Muscle of leg (tissue), 11 donors: Measurements from ENCODE around the gene NUDT9. TPM values are rescaled to one million over a fixed set of nuclear protein-coding genes. Genes with fewer than 3 reads are reported as not detected.
"Not testable (repeated sequence)": the region's sequence is repeated elsewhere in the genome, so short reads cannot be mapped to it uniquely, and the experiment has no call there.

Experiments used
- DNase-seq: peaks from one replicate; pipeline ENCODE4 v3.0.0; 2013
- H3K27ac ChIP-seq: one replicate; pipeline ENCODE4 v1.5.1; 2013; ENCODE audit warnings: mild to moderate bottlenecking, low read length, control low read depth
- H3K27me3 ChIP-seq: one replicate; pipeline ENCODE4 v1.6.1; 2013; ENCODE audit warnings: low read length; ENCODE audit not compliant: control insufficient read depth, insufficient read depth
- H3K36me3 ChIP-seq: one replicate; pipeline ENCODE4 v1.6.1; 2013; ENCODE audit warnings: low read length; ENCODE audit not compliant: control insufficient read depth, insufficient read depth
- H3K4me1 ChIP-seq: one replicate; pipeline ENCODE4 v1.6.1; 2013; ENCODE audit warnings: low read length; ENCODE audit not compliant: control insufficient read depth, insufficient read depth
- H3K4me3 ChIP-seq: one replicate; pipeline ENCODE4 v1.5.1; 2013; ENCODE audit warnings: low read length, control low read depth
- H3K9me3 ChIP-seq: replicated peaks from 2 replicates; pipeline ENCODE4 v1.6.1; 2013; ENCODE audit warnings: low read depth, low read length; ENCODE audit not compliant: control insufficient read depth
- WGBS: methylation state at CpG from one replicate; pipeline ENCODE4 v1.1.5; 2013; ENCODE audit warnings: missing lambda C conversion rate; ENCODE audit not compliant: insufficient coverage; 5-methylcytosine and 5-hydroxymethylcytosine counted together
- polyA plus RNA-seq, 8 donors: library from polyadenylated mRNA; unstranded; fragments of 120-200 nt; gene quantifications; one replicate each; pipeline versions ENCODE4 v1.2.1 to v1.2.3, GENCODE V29; 2013; ENCODE audit warnings: inconsistent platforms in 1 of 8, low replicate concordance in 1 of 8; ENCODE audit not compliant: insufficient read length in 8 of 8, insufficient read depth in 1 of 8
- total RNA-seq: library from RNA; stranded (reverse); fragments of 120-200 nt; gene quantifications from one replicate; pipeline ENCODE4 v1.2.4, GENCODE V29; 2013

The NUDT9 gene
- total and polyA plus RNA-seq, 9 donors = 10.7 to 35.7 (median 28.7) TPM

DNA sequence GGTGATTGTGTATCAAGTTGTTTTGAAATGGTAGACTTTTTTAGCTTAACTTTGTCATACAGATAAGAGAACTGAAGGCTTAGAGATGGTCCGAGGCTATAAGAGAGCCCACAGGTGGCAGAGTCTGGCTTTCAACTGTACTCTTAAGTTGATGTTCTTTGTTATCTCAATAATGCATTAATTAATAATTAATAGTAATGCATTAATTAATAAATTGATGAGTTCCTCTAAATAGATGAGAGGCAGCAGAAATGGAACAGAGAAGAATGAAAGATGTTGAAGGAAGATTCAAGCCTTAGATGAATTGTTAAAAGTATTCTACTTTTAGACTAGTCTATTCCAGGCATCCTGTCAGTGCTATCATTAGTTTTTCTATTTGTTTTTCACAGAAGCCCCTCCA is 22.4 kb downstream of the NUDT9 start:
- Histone ChIP-seq H3K27me3 (no peaks in the 10 kb centered on the region), H3K36me3 (peaks cover 9% of the 10 kb centered on the region), H3K4me3 (no peak overlapping the region), H3K9me3 (no peaks in the 10 kb centered on the region), H3K27ac (no peak overlapping the region), H3K4me1 (no peaks in the 10 kb centered on the region)
- DNase-seq = no peak
- no CpG with 5 or more reads among the region's 1 CpG for WGBS

DNA sequence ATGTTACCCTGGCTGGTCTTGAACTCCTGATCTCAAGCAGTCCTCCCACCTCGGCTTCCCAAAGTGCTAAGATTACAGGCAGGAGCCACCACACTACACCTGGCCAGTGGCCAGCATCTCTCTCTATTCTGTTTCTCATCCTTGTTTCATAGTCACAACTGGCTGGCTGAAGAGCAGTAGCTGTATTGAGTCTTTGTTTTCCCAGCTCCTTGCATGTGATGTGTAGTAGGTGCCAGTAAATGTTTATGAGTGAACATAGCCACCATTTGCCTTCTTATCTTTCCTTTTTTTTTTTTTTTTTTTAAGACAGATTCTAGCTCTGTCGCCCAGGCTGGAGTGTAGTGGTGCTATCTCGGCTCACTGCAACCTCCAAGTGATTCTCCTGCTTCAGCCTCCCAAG is 23.6 kb downstream of the NUDT9 start:
- no peak overlapping the region for H3K4me3 ChIP-seq
- no peaks in the 10 kb centered on the region for H3K27me3 ChIP-seq
- WGBS = no CpG with 5 or more reads among the region's 3 CpGs
- no peak overlapping the region for H3K27ac ChIP-seq
- no peaks in the 10 kb centered on the region for H3K4me1 ChIP-seq
- H3K9me3 ChIP-seq = no peaks in the 10 kb centered on the region
- H3K36me3 ChIP-seq = peaks cover 9% of the 10 kb centered on the region
- DNase-seq = no peak

DNA sequence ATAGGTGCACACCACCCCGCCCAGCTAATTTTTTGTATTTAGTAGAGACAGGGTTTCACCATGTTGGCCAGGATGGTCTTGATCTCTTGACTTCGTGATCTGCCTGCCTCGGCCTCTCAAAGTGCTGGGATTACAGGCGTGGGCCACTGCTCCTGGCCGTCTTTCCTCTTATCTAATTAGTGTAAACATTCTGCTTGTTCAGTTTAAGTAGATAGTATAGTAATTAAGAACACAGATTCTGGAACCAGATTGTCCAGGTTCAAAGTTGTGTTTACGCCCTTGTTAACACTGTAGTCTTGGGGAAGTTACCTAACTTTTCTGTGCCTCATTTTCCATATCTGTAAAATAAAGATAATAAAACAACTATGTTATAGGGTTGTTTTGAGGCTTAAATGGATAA is 24.0 kb downstream of the NUDT9 start:
- not testable (repeated sequence) for H3K4me1 ChIP-seq, H3K27me3 ChIP-seq, H3K36me3 ChIP-seq, H3K9me3 ChIP-seq, H3K27ac ChIP-seq, H3K4me3 ChIP-seq, DNase-seq
- WGBS = no CpG with 5 or more reads among the region's 6 CpGs

GRCh38 chr4:87451537-87451936 is 29.2 kb downstream of the NUDT9 start:
- DNase-seq = no peak

DNA sequence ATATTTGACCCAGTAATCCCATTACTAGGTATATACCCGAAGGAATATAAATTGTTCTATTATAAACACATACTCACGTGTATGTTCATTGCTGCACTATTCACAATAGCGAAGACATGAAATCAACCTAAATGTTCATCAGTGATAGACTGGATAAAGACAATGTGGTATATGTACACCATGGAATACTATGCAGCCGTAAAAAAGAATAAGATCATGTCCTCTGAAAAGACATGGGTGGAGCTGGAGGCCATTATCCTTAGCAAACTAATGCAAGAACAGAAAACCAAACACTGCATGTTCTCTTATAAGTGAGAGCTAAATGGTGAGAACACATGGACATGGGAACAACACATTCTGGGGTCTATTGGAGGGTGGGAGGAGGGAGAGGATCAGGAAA is 36.5 kb downstream of the NUDT9 start:
- WGBS = no CpG with 5 or more reads among the region's 4 CpGs
- H3K9me3 ChIP-seq = no peaks in the 10 kb centered on the region
- H3K36me3 ChIP-seq = peaks cover 10% of the 10 kb centered on the region
- H3K27me3 ChIP-seq = no peaks in the 10 kb centered on the region
- DNase-seq = no peak
- H3K27ac ChIP-seq = no peak overlapping the region
- H3K4me1 ChIP-seq = no peaks in the 10 kb centered on the region
- H3K4me3 ChIP-seq = no peak overlapping the region

More at GRCh38 chr4:87451537-87451936, 29.2 kb downstream of the NUDT9 start:
- Histone ChIP-seq H3K36me3 (peaks cover 10% of the 10 kb centered on the region), H3K9me3 (no peaks in the 10 kb centered on the region), H3K27ac (no peak overlapping the region), H3K4me1 (no peaks in the 10 kb centered on the region), H3K27me3 (no peaks in the 10 kb centered on the region), H3K4me3 (no peak overlapping the region)

DNA sequence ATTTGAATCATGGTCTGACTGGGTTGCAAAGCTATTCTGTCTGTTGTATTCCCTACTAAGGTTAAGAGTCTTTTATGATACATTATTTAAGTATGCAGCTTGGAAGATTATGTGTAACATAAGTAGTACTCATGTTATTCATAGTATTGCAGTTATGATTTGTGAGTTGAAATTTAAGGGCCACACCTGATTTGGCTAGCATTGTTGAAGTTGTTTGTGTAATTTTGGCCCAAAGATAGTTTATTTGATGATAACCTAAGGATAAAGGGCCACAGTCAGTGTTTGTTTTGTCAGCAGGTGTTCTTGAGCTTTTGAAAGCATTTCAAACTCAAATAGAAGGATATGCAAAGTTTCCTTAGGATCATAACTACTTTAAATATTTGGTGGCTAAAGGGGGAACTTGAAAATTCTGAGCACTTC is 38.9 kb downstream of the NUDT9 start:
- Histone ChIP-seq H3K36me3 (peaks cover 3% of the 10 kb centered on the region), H3K4me3 (no peak overlapping the region), H3K9me3 (no peaks in the 10 kb centered on the region), H3K27ac (no peak overlapping the region), H3K27me3 (no peaks in the 10 kb centered on the region), H3K4me1 (no peaks in the 10 kb centered on the region)
- DNase-seq = no peak

DNA sequence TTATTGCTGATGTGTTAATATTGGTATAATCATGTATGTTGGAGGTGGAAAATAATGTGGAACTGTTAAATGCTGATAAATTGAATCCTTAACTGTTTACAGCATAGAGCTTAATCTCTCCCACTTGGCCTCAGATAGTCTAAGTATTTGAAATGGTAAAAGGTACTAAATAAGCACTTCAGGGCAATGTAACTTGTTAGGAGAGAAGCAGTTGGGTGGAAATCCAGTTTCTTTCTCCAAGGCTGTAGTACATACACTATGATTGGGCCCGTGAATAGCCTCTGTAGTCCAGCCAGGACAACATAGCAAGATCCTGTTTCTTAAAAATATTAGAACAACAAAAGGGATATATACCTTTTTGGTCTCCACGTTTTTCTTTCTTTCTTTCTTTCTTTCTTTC is 39.7 kb downstream of the NUDT9 start:
- no peak overlapping the region for H3K27ac ChIP-seq
- no CpG with 5 or more reads among the region's 2 CpGs for WGBS

DNA sequence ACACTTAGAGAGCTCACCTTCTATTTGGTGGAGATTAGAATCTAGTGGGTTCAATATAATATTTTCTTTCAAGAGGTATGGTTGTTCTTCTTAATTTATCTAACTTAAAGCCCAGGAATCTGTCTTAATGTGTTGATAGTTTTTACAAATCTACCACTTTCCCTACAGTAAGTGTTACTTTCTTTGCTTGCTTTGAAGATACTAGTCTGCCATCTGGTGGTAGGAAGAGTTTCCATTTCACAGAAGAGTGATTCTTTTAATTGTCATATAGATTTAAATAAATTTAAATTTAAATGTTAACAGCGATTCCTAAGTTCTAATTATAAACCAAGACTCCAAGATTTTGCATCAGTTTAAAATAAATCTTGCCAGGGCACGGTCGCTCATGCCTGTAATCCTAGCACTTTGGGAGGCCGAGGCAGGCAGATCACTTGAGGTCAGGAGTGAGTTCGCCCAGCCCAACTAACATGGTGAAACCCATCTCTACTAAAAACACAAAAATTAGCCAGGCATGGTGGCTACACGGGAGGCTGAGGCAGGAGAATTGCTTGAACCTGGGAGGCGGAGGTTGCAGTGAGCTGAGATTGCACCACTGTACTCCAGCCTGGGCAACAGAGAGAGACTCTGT is 43.5 kb downstream of the NUDT9 start:
- Histone ChIP-seq H3K27me3 (no peaks in the 10 kb centered on the region), H3K4me1 (no peaks in the 10 kb centered on the region), H3K9me3 (no peaks in the 10 kb centered on the region), H3K4me3 (no peak overlapping the region), H3K36me3 (no peaks in the 10 kb centered on the region), H3K27ac (no peak overlapping the region)
- peak; percentile 62 for DNase-seq
- WGBS = 92% methylated on average over 2 of the region's 7 CpGs

More for the DNA sequence above, 39.7 kb downstream of the NUDT9 start:
- H3K4me3 ChIP-seq = no peak overlapping the region
- H3K27me3 ChIP-seq = no peaks in the 10 kb centered on the region
- H3K4me1 ChIP-seq = no peaks in the 10 kb centered on the region
- H3K9me3 ChIP-seq = no peaks in the 10 kb centered on the region
- DNase-seq = no peak
- peaks cover 3% of the 10 kb centered on the region for H3K36me3 ChIP-seq

- Histone ChIP-seq H3K9me3 (no peaks in the 10 kb centered on the region), H3K4me1 (no peaks in the 10 kb centered on the region), H3K4me3 (no peak overlapping the region), H3K36me3 (peaks cover 2% of the 10 kb centered on the region), H3K27ac (no peak overlapping the region), H3K27me3 (no peaks in the 10 kb centered on the region)
- WGBS = 93% methylated on average over 4 of the region's 6 CpGs
- no peak for DNase-seq
These were observed 47.0 kb downstream of the NUDT9 start for GRCh38 chr4:87469390-87469789.

- no peaks in the 10 kb centered on the region for H3K9me3 ChIP-seq
- no peak for DNase-seq
- H3K36me3 ChIP-seq = peaks cover 24% of the 10 kb centered on the region
- no peak overlapping the region for H3K4me3 ChIP-seq
- no peak overlapping the region for H3K27ac ChIP-seq
- H3K4me1 ChIP-seq = no peaks in the 10 kb centered on the region
- H3K27me3 ChIP-seq = no peaks in the 10 kb centered on the region
- WGBS = no CpG with 5 or more reads among the region's 3 CpGs
These were observed 54.6 kb downstream of the NUDT9 start for GRCh38 chr4:87476934-87477333.

- Histone ChIP-seq H3K36me3 (peaks cover 30% of the 10 kb centered on the region), H3K27me3 (no peaks in the 10 kb centered on the region), H3K27ac (no peak overlapping the region), H3K4me1 (no peaks in the 10 kb centered on the region), H3K4me3 (no peak overlapping the region), H3K9me3 (no peaks in the 10 kb centered on the region)
- no peak for DNase-seq
- WGBS = 60% methylated on average over 1 of the region's 1 CpG
These were observed 56.4 kb downstream of the NUDT9 start for GRCh38 chr4:87478732-87479250.
